ENCODE results near the gene MTREX. TPM values are rescaled to one million over a fixed set of nuclear protein-coding genes. Genes with fewer than 3 reads are reported as not detected.

MTREX gene
- total RNA-seq, 1 donor from 2014 or later = 21.1 TPM

GRCh38 chr5:55459572-55459971 lies 151.8 kb downstream of the MTREX start:
- ATAC-seq = no peak
- no peak for DNase-seq (ENCODE audit: low spot score)

GRCh38 chr5:55463613-55464012 lies 155.8 kb downstream of the MTREX start:
- DNase-seq (ENCODE audit: low spot score) (no peak), ATAC-seq (no peak)

- ATAC-seq = peak; percentile 93
- DNase-seq (ENCODE audit: low spot score) = no peak
Measured at GRCh38 chr5:55467862-55468551, 160.2 kb downstream of the MTREX start.

- ATAC-seq (no peak), DNase-seq (ENCODE audit: low spot score) (no peak)
Measured at GRCh38 chr5:55469839-55470238, 162.1 kb downstream of the MTREX start.

- no peak for ATAC-seq
- DNase-seq (ENCODE audit: low spot score) = no peak
Measured at GRCh38 chr5:55470282-55470681, 162.5 kb downstream of the MTREX start.

GRCh38 chr5:55471468-55471867 lies 163.7 kb downstream of the MTREX start:
- no peak for DNase-seq (ENCODE audit: low spot score)
- ATAC-seq = no peak

- DNase-seq (ENCODE audit: low spot score) (no peak), ATAC-seq (no peak)
Measured at GRCh38 chr5:55472642-55473041, 164.9 kb downstream of the MTREX start.

Other genes starting within 250 kb of the MTREX start
- not detected for gene GZMA, start 205.3 kb upstream of the MTREX start, total RNA-seq
- 0.86 TPM for gene GPX8, start 147.8 kb upstream of the MTREX start, total RNA-seq
- gene CDC20B, start 134.8 kb upstream of the MTREX start, total RNA-seq = not detected
- not detected for gene MCIDAS, start 80.7 kb upstream of the MTREX start, total RNA-seq
- not detected for gene CCNO, start 74.4 kb upstream of the MTREX start, total RNA-seq
- 11.0 TPM for gene DHX29, start 295 bp upstream of the MTREX start, total RNA-seq
- 24.5 TPM for gene PLPP1, start 227.0 kb downstream of the MTREX start, total RNA-seq